GM23248 (cell line): Measurements from ENCODE around the gene CLPTM1L.

Source experiments
- EZH2 ChIP-seq: fragments of 200-600 bp; sonication (generic); IDR thresholded peaks from 2 replicates; pipeline ENCODE4 v1.6.1; 2018; ENCODE audit warnings: antibody characterized with exemption, mild to moderate bottlenecking; ENCODE audit not compliant: insufficient read depth, poor library complexity, severe bottlenecking
- EZH2phosphoT487 ChIP-seq: fragments of 200-600 bp; sonication (generic); IDR thresholded peaks from 2 replicates; pipeline ENCODE4 v1.6.1; 2018; ENCODE audit warnings: antibody characterized with exemption, moderate library complexity, mild to moderate bottlenecking, low read depth; ENCODE audit not compliant: insufficient read depth

- TF ChIP-seq EZH2 (no peak), EZH2phosphoT487 (no peak)
These were observed 1.9 kb upstream of the CLPTM1L start for GRCh38 chr5:1346627-1347440.
